Gastrocnemius medialis (tissue), 4 donors: ENCODE measurements around the gene NADSYN1.

ENCODE experiments used
- POLR2A ChIP-seq, 2 donors: fragments of 450-650 bp; IDR thresholded peaks; one replicate each; pipeline ENCODE4 v1.6.1; 2017; ENCODE audit warnings: antibody characterized with exemption in 2 of 2, mild to moderate bottlenecking in 2 of 2, moderate library complexity in 2 of 2
- TF ChIP-seq, protein P1 (sequence below), 5 experiments: fragments of 450-650 bp in 3 of 5; fragments of 200-600 bp in 2 of 5; sonication (generic) in 2 of 5; IDR thresholded peaks in 4 of 5; conservative IDR thresholded peaks in 1 of 5; 1 replicate in 4 of 5; 2 replicates in 1 of 5; pipeline ENCODE4 v1.5.1; 2016 to 2019; ENCODE audit warnings: antibody characterized with exemption in 5 of 5, mild to moderate bottlenecking in 3 of 5, moderate library complexity in 3 of 5

GRCh38 chr11:71432761-71433647, 20.0 kb upstream of the NADSYN1 start:
- TF ChIP-seq, protein P1, sequence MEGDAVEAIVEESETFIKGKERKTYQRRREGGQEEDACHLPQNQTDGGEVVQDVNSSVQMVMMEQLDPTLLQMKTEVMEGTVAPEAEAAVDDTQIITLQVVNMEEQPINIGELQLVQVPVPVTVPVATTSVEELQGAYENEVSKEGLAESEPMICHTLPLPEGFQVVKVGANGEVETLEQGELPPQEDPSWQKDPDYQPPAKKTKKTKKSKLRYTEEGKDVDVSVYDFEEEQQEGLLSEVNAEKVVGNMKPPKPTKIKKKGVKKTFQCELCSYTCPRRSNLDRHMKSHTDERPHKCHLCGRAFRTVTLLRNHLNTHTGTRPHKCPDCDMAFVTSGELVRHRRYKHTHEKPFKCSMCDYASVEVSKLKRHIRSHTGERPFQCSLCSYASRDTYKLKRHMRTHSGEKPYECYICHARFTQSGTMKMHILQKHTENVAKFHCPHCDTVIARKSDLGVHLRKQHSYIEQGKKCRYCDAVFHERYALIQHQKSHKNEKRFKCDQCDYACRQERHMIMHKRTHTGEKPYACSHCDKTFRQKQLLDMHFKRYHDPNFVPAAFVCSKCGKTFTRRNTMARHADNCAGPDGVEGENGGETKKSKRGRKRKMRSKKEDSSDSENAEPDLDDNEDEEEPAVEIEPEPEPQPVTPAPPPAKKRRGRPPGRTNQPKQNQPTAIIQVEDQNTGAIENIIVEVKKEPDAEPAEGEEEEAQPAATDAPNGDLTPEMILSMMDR (IDR thresholded peaks at IDR 0.05 in 4 of 5, conservative IDR thresholded peaks at IDR 0.05 in 1 of 5), result no peak
- no peak for TF ChIP-seq POLR2A (IDR thresholded peaks at IDR 0.05)
